HepG2 (cell line): ENCODE results near the gene MUC6. TPM values are rescaled to one million over a fixed set of nuclear protein-coding genes. Genes with fewer than 3 reads are reported as not detected.

ENCODE experiments used
- ATAC-seq: fragments of 200-7000 bp; cut with Tn5 transposase; 3 replicates; pipeline ENCODE4 v1.9.1; 2020; ENCODE audit warnings: mild to moderate bottlenecking, moderate library complexity
- BruUV-seq: library from RNA; stranded (reverse); fragments of 400-500 nt; replicated peaks from 2 replicates; lab custom pipeline; 2021; lab: Mats Ljungman, UMichigan
- CTCF ChIA-PET: fragments of 300-600 bp; formaldehyde crosslinking; extraction: SDS; loops from one replicate; lab custom pipeline; 2021; ENCODE audit warnings: low total read pairs, inconsistent platforms, low intra/inter-chr PET ratio; lab: Yijun Ruan, JAX
- POLR2A ChIA-PET: fragments of 350-600 bp; sonication (Branson Sonifier 250); formaldehyde crosslinking; loops from one replicate; lab custom pipeline; 2020; ENCODE audit warnings: antibody characterized with exemption, inconsistent platforms; lab: Yijun Ruan, JAX
- DNase-seq: peaks from one replicate; pipeline ENCODE4 v3.0.0-alpha.2; 2015; ENCODE audit warnings: low spot score
- FAIRE-seq: peaks from 3 replicates; lab custom pipeline; 2011; peaks lifted over from hg19 to GRCh38; lab: Jason Lieb, UNC
- H2AFZ ChIP-seq: one replicate; pipeline ENCODE4 v1.6.1; 2011; ENCODE audit warnings: low read length, inconsistent platforms
- H3K27ac ChIP-seq: fragments of 300-600 bp; 3 replicates; pipeline ENCODE4 v1.8.0; 2011; ENCODE audit warnings: mixed run types, mild to moderate bottlenecking, mixed read lengths, low read length, inconsistent platforms; ENCODE audit not compliant: insufficient read depth; ENCODE audit errors: extremely low read length
- H3K27me3 ChIP-seq, 2 experiments: fragments of 200-600 bp in 1 of 2; 2 replicates in 1 of 2; 3 replicates in 1 of 2; pipeline versions ENCODE4 v1.6.0 to v1.8.0; 2011; ENCODE audit warnings: low read length in 2 of 2, mild to moderate bottlenecking in 2 of 2, moderate library complexity in 2 of 2, inconsistent platforms in 1 of 2; ENCODE audit not compliant: insufficient read depth in 2 of 2, control insufficient read depth in 1 of 2
- H3K36me3 ChIP-seq, 2 experiments: fragments of 200-600 bp in 1 of 2; replicated peaks in 1 of 2; 2 replicates in 1 of 2; 3 replicates in 1 of 2; pipeline versions ENCODE4 v1.5.1 to v1.8.0; 2011; ENCODE audit warnings: low read length in 2 of 2, inconsistent platforms in 1 of 2; ENCODE audit not compliant: insufficient read depth in 2 of 2, control insufficient read depth in 1 of 2
- H3K4me1 ChIP-seq: 2 replicates; pipeline ENCODE4 v1.5.1; 2012; ENCODE audit warnings: low read length, inconsistent platforms; ENCODE audit not compliant: insufficient read depth
- H3K4me2 ChIP-seq: 2 replicates; pipeline ENCODE4 v1.6.0; 2011; ENCODE audit warnings: low read depth, low read length, inconsistent platforms
- H3K4me3 ChIP-seq, 3 experiments: fragments of 200-600 bp in 1 of 3; sonication (generic), shearing (Covaris generic) in 1 of 3; replicated peaks in 1 of 3; 2 replicates each; pipeline ENCODE4 v1.5.1; 2011 to 2016; ENCODE audit warnings: low read length in 3 of 3, inconsistent platforms in 2 of 3, low read depth in 2 of 3, mild to moderate bottlenecking in 2 of 3, control low read depth in 1 of 3, mixed read lengths in 1 of 3; ENCODE audit not compliant: insufficient read depth in 1 of 3
- H3K79me2 ChIP-seq: one replicate; pipeline ENCODE4 v1.6.1; 2011; ENCODE audit warnings: low read length, inconsistent platforms; ENCODE audit not compliant: insufficient read depth
- H3K9ac ChIP-seq: 2 replicates; pipeline ENCODE4 v1.6.0; 2011; ENCODE audit warnings: mild to moderate bottlenecking, low read depth, low read length, inconsistent platforms; ENCODE audit not compliant: insufficient read depth
- H3K9me3 ChIP-seq: 2 replicates; pipeline ENCODE4 v1.5.1; 2012; ENCODE audit warnings: mild to moderate bottlenecking, low read length
- H4K20me1 ChIP-seq: 2 replicates; pipeline ENCODE4 v1.6.0; 2011; ENCODE audit warnings: inconsistent platforms, mild to moderate bottlenecking, low read length, moderate library complexity; ENCODE audit not compliant: insufficient read depth
- ADNP ChIP-seq: sonication (generic); formaldehyde crosslinking; IDR thresholded peaks from 2 replicates; pipeline ENCODE4 v1.4.0; 2020; ENCODE audit warnings: missing genetic modification reagents
- CBX5 ChIP-seq: sonication (generic); formaldehyde crosslinking; IDR thresholded peaks from 2 replicates; pipeline ENCODE4 v1.4.0; 2020; ENCODE audit warnings: missing genetic modification reagents, borderline replicate concordance
- FOXC1 ChIP-seq: sonication (generic); formaldehyde crosslinking; IDR thresholded peaks from 2 replicates; pipeline ENCODE4 v1.8.0; 2022; ENCODE audit warnings: mild to moderate bottlenecking, missing genetic modification reagents, borderline replicate concordance
- HHEX ChIP-seq: IDR thresholded peaks from 2 replicates; pipeline ENCODE4 v1.6.1; 2016; ENCODE audit warnings: control low read depth
- HIC2 ChIP-seq: sonication (generic); formaldehyde crosslinking; IDR thresholded peaks from 2 replicates; pipeline ENCODE4 v1.9.0; 2022; ENCODE audit warnings: low read depth, missing genetic modification reagents
- HMG20B ChIP-seq: conservative IDR thresholded peaks from 2 replicates; pipeline ENCODE4 v1.6.1; 2016; ENCODE audit warnings: missing genetic modification reagents, missing compliant biosample characterization
- KDM1A ChIP-seq: IDR thresholded peaks from 2 replicates; pipeline ENCODE4 v1.6.1; 2016; ENCODE audit warnings: missing compliant biosample characterization
- LRRFIP1 ChIP-seq: sonication (generic); formaldehyde crosslinking; conservative IDR thresholded peaks from 2 replicates; pipeline ENCODE4 v1.4.0; 2020; ENCODE audit warnings: missing genetic modification reagents
- TMF1 ChIP-seq: sonication (generic); formaldehyde crosslinking; IDR thresholded peaks from 2 replicates; pipeline ENCODE4 v1.8.1; 2022; ENCODE audit warnings: low read depth, missing genetic modification reagents
- ZMYM4 ChIP-seq: sonication (generic); formaldehyde crosslinking; IDR thresholded peaks from 2 replicates; pipeline ENCODE4 v1.8.1; 2023; ENCODE audit warnings: mild to moderate bottlenecking, missing genetic modification reagents
- ZNF331 ChIP-seq: sonication (generic); formaldehyde crosslinking; IDR thresholded peaks from 2 replicates; pipeline ENCODE4 v1.4.0; 2020; ENCODE audit warnings: missing genetic modification reagents
- ZNF335 ChIP-seq: sonication (generic); formaldehyde crosslinking; IDR thresholded peaks from 2 replicates; pipeline ENCODE4 v1.4.0; 2020; ENCODE audit warnings: missing genetic modification reagents
- ZNF720 ChIP-seq: sonication (generic); formaldehyde crosslinking; IDR thresholded peaks from 2 replicates; pipeline ENCODE4 v1.4.0; 2020; ENCODE audit warnings: missing genetic modification reagents
- WGBS: methylation state at CpG from one replicate; pipeline ENCODE4 v1.1.6; 2017; ENCODE audit warnings: low lambda C conversion rate; 5-methylcytosine and 5-hydroxymethylcytosine counted together
- in situ Hi-C: cut with HindIII; loops from 2 replicates; pipeline ENCODE4 v1.10.0; 2017; ENCODE audit warnings: low pct_unique_long_range_greater_than_20kb; ENCODE audit not compliant: extremely low pct_ligation_motif_present
- intact Hi-C: fragments of 100-400 bp; cut with micrococcal nuclease; formaldehyde crosslinking; loops from one replicate; pipeline ENCODE4 v1.10.0; 2022; ENCODE audit not compliant: unreplicated experiment
- polyA plus RNA-seq, 8 experiments: library from polyadenylated mRNA; depleted of rRNA in 3 of 8; stranded (reverse) in 7 of 8; unstranded in 1 of 8; fragments of >200 nt; fragmentation: Illumina TruSeq in 4 of 8; extraction: Trizol in 4 of 8; gene quantifications; 2 replicates each; pipeline versions ENCODE4 v1.2.1 to v1.2.3, GENCODE V29; 2011 to 2016; ENCODE audit warnings: low read depth in 4 of 8, missing spikeins in 1 of 8, mixed read lengths in 1 of 8; ENCODE audit not compliant: insufficient read depth in 1 of 8
- total RNA-seq, 5 experiments: library from RNA; depleted of rRNA; stranded (reverse); fragments of >200 nt; fragmentation: Illumina TruSeq; extraction: Trizol; gene quantifications; 2 replicates each; pipeline ENCODE4 v1.2.3, GENCODE V29; 2016; ENCODE audit warnings: low read depth in 1 of 5
- TF ChIP-seq, protein P1 (sequence below): IDR thresholded peaks from 2 replicates; pipeline ENCODE4 v1.6.1; 2016; ENCODE audit warnings: low read depth, control low read depth
- TF ChIP-seq, protein P2 (sequence below): sonication (generic); formaldehyde crosslinking; IDR thresholded peaks from 2 replicates; pipeline ENCODE4 v1.4.0; 2020; ENCODE audit warnings: missing genetic modification reagents, low read depth, mild to moderate bottlenecking, borderline replicate concordance

Gene MUC6
- total and polyA plus RNA-seq, 2 of the 13 experiments (the other 11 are each of a cell fraction or from before 2014, with no cell fraction given) = not detected

- intact Hi-C loops (loop anchor here (1.0 kb wide), 1 partner anchor 152 kb away; no protein-coding TSS in a partner anchor), in situ Hi-C loops (loop anchor here (10.0 kb wide), 1 partner anchor 166 kb away; no protein-coding TSS in a partner anchor)
- no peaks in the 10 kb centered on the region for H3K9me3 ChIP-seq
- WGBS = 42% methylated on average over 13 of the region's 39 CpGs
- no peak overlapping the region for H2AFZ ChIP-seq
- H3K36me3 ChIP-seq = no peaks in the 10 kb centered on the region
- no peaks in the 10 kb centered on the region for H3K79me2 ChIP-seq
- ATAC-seq (peak; percentile 94), DNase-seq (peak; percentile 53), FAIRE-seq (peak; percentile 23)
- ChIA-PET POLR2A (interaction anchor here (1.1 kb wide), 1 partner anchor 207 kb away, joined by 3 read pairs; no protein-coding TSS in a partner anchor), CTCF (interaction anchor here (1.0 to 1.6 kb wide), 3 partner anchors 152 to 202 kb away, joined by 3 to 8 read pairs (median 6); no protein-coding TSS in a partner anchor)
- H3K4me1 ChIP-seq = no peaks in the 10 kb centered on the region
- H3K9ac ChIP-seq = no peak overlapping the region
- H4K20me1 ChIP-seq = no peaks in the 10 kb centered on the region
- H3K4me2 ChIP-seq = no peak overlapping the region
- H3K27ac ChIP-seq = no peak overlapping the region
- no TSS peak for BruUV-seq
- no peak overlapping the region; a peak in 1 of 6 replicates for H3K4me3 ChIP-seq
- H3K27me3 ChIP-seq = peaks cover 21 to 89% of the 10 kb centered on the region in 2 experiments
- TF ChIP-seq, protein P1, sequence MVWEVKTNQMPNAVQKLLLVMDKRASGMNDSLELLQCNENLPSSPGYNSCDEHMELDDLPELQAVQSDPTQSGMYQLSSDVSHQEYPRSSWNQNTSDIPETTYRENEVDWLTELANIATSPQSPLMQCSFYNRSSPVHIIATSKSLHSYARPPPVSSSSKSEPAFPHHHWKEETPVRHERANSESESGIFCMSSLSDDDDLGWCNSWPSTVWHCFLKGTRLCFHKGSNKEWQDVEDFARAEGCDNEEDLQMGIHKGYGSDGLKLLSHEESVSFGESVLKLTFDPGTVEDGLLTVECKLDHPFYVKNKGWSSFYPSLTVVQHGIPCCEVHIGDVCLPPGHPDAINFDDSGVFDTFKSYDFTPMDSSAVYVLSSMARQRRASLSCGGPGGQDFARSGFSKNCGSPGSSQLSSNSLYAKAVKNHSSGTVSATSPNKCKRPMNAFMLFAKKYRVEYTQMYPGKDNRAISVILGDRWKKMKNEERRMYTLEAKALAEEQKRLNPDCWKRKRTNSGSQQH (CRISPR knock-in tag) = no peak
- TF ChIP-seq HHEX (CRISPR knock-in tag) (no peak), FOXC1 (CRISPR knock-in tag) (peak; percentile 88; the same call in 1 of the 2 replicates), HIC2 (CRISPR knock-in tag) (peak; percentile 62), KDM1A (CRISPR knock-in tag) (no peak), ZNF331 (CRISPR knock-in tag) (0 out of 2 replicates have a peak, but pooled peaks have one; percentile 55), CBX5 (CRISPR knock-in tag) (no peak; the same call in 1 of the 2 replicates), TMF1 (CRISPR knock-in tag) (no peak), ZNF720 (CRISPR knock-in tag) (no peak), LRRFIP1 (no peak), ZNF335 (CRISPR knock-in tag) (0 out of 2 replicates have a peak, but pooled peaks have one; percentile 31), HMG20B (CRISPR knock-in tag) (no peak), ZMYM4 (CRISPR knock-in tag) (no peak), ADNP (CRISPR knock-in tag) (no peak)
- TF ChIP-seq, protein P2, sequence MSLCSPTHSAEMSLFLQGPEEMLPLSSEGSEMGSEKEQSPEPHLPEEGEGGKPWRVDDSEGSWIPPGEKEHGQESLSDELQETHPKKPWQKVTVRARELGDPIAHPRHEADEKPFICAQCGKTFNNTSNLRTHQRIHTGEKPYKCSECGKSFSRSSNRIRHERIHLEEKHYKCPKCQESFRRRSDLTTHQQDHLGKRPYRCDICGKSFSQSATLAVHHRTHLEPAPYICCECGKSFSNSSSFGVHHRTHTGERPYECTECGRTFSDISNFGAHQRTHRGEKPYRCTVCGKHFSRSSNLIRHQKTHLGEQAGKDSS (CRISPR knock-in tag) = no peak
These were observed 14.2 kb upstream of the MUC6 start for GRCh38 chr11:1050581-1051355.
